IMR-90 (cell line): ENCODE data around the gene PRUNE2.

Experiments used
- CHD1 ChIP-seq: IDR thresholded peaks from 2 replicates; pipeline ENCODE4 v1.6.1; 2012; ENCODE audit warnings: low read depth, low read length, improper control_type of control experiment
- FOS ChIP-seq: fragments of 150-350 bp; IDR thresholded peaks from 2 replicates; pipeline ENCODE4 v1.6.1; 2016; ENCODE audit warnings: low read depth, low read length
- MAZ ChIP-seq: IDR thresholded peaks from 2 replicates; pipeline ENCODE4 v1.6.1; 2012; ENCODE audit warnings: low read depth, mild to moderate bottlenecking, low read length, improper control_type of control experiment, moderate library complexity, borderline replicate concordance
- MXI1 ChIP-seq: IDR thresholded peaks from 2 replicates; pipeline ENCODE4 v1.6.1; 2012; ENCODE audit warnings: low read depth, mild to moderate bottlenecking, low read length, moderate library complexity, borderline replicate concordance
- POLR2A ChIP-seq: IDR thresholded peaks from 2 replicates; pipeline ENCODE4 v1.6.1; 2012; ENCODE audit warnings: mild to moderate bottlenecking, low read depth, low read length
- RAD21 ChIP-seq: IDR thresholded peaks from 2 replicates; pipeline ENCODE4 v1.6.1; 2012; ENCODE audit warnings: low read length, improper control_type of control experiment
- RFX5 ChIP-seq: IDR thresholded peaks from 2 replicates; pipeline ENCODE4 v1.8.0; 2012; ENCODE audit warnings: low read depth, mild to moderate bottlenecking, low read length, moderate library complexity
- TF ChIP-seq, protein P1 (sequence below): conservative IDR thresholded peaks from 2 replicates; pipeline ENCODE4 v1.5.1; 2012; ENCODE audit warnings: mild to moderate bottlenecking, low read depth, low read length, improper control_type of control experiment
- TF ChIP-seq, protein P2 (sequence below): fragments of 150-350 bp; IDR thresholded peaks from 2 replicates; pipeline ENCODE4 v1.6.1; 2017; ENCODE audit warnings: mild to moderate bottlenecking, antibody characterized with exemption, low read length, low read depth

DNA sequence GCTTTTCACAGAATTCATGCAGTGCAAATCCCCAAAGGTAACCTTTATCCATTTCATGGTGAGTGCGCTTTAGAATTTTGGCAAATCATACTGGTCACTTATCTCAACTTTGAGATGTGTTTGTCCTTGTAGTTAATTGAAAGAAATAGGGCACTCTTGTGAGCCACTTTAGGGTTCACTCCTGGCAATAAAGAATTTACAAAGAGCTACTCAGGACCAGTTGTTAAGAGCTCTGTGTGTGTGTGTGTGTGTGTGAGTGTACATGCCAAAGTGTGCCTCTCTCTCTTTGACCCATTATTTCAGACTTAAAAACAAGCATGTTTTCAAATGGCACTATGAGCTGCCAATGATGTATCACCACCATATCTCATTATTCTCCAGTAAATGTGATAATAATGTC lies 120.4 kb downstream of the PRUNE2 start:
- TF ChIP-seq, protein P1, sequence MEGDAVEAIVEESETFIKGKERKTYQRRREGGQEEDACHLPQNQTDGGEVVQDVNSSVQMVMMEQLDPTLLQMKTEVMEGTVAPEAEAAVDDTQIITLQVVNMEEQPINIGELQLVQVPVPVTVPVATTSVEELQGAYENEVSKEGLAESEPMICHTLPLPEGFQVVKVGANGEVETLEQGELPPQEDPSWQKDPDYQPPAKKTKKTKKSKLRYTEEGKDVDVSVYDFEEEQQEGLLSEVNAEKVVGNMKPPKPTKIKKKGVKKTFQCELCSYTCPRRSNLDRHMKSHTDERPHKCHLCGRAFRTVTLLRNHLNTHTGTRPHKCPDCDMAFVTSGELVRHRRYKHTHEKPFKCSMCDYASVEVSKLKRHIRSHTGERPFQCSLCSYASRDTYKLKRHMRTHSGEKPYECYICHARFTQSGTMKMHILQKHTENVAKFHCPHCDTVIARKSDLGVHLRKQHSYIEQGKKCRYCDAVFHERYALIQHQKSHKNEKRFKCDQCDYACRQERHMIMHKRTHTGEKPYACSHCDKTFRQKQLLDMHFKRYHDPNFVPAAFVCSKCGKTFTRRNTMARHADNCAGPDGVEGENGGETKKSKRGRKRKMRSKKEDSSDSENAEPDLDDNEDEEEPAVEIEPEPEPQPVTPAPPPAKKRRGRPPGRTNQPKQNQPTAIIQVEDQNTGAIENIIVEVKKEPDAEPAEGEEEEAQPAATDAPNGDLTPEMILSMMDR: no peak
- TF ChIP-seq FOS (no peak), POLR2A (no peak), RFX5 (no peak), CHD1 (no peak), RAD21 (no peak), MXI1 (no peak), MAZ (no peak)
- TF ChIP-seq, protein P2, sequence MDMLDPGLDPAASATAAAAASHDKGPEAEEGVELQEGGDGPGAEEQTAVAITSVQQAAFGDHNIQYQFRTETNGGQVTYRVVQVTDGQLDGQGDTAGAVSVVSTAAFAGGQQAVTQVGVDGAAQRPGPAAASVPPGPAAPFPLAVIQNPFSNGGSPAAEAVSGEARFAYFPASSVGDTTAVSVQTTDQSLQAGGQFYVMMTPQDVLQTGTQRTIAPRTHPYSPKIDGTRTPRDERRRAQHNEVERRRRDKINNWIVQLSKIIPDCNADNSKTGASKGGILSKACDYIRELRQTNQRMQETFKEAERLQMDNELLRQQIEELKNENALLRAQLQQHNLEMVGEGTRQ: no peak
